HG03442 (cell line): Measurements from ENCODE around the gene GUCY1A2.
"Not testable (repeated sequence)": the region's sequence is repeated elsewhere in the genome, so short reads cannot be mapped to it uniquely, and the experiment has no call there.

Experiments used
- ATAC-seq: cut with Tn5 transposase; IDR thresholded peaks from one replicate; pipeline ENCODE4 v1.9.1; 2021; ENCODE audit warnings: mild to moderate bottlenecking, moderate library complexity; ENCODE audit not compliant: unreplicated experiment

GUCY1A2 gene

DNA sequence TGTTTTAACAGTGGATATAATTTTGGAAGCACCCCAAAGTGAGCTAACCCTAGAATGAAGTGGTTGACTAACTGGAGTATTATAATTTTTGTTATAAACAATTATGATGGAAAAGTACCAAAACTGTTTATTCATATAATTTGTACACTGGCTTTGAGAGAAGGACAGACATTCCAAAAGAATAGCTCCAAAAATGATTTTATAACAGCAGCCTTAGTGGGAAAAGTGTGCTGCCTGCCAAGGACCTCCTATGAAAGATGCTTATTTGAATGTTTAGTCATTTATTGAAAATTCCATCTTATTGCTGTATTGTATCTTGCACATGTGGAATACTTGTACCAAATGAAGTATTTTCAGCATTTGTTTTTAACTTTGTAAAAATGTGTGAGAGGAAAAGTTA is 169.8 kb downstream of the GUCY1A2 start:
- no peak for ATAC-seq

DNA sequence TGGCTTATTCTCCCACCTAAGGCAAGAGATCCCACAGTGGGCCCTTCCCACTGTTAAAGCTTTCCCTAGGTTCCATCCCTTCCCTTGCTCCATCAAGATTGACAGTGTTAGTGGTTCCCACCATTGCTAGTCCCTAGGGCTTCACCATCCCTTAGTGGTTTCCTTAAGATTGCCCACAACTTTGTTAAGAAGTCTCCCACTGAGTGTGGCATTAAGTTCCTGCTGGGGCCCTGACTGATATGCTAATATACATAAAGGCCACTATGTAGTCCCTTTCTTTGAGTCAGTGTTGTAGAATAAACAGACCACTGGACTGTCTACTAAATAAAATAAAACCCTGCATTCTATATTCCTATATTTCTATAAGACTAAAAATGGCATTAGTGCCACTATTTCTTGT is 176.1 kb downstream of the GUCY1A2 start:
- ATAC-seq = no peak

GRCh38 chr11:106840947-106841346 is 177.3 kb downstream of the GUCY1A2 start:
- no peak for ATAC-seq

DNA sequence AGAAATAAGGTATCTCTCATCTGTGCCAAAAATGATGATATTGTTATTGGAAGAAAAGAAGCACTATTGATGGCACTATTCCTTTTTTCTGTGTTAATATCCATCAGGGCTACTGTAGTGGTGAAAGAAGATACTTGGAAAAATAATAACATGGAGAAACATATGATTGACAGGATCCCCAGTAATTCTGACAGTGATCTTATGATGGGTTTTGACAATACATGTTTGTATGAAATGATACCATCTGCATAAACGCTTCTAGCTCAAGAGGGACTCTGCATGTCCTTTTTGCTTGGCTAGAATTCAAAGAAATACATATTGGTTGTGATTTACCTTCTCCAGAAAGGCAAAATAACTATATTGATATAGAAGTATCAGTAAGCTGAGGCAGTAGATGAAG is 178.1 kb downstream of the GUCY1A2 start:
- ATAC-seq = no peak

- ATAC-seq = no peak
These were observed 183.7 kb downstream of the GUCY1A2 start for GRCh38 chr11:106834567-106834966.

DNA sequence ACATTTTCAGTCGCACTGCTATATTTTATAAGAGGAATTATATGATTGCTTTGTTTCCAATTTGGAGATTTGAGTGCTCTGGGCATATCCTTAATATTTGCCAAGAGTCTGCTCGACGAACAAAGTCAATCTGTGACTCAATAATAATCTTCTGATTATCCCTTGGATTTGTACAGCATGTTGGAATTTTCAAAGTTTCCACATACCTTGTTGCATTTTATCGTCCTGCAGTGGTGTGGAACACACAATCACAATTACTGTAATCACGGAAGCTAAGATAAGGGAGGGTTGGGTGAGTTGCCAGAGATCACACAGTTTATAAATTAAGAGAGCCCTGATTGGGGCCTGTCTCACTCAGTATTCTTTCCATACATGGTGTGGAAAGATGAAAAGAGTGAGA is 189.3 kb downstream of the GUCY1A2 start:
- no peak for ATAC-seq

- ATAC-seq = no peak
These were observed 189.7 kb downstream of the GUCY1A2 start for GRCh38 chr11:106828576-106828975.

DNA sequence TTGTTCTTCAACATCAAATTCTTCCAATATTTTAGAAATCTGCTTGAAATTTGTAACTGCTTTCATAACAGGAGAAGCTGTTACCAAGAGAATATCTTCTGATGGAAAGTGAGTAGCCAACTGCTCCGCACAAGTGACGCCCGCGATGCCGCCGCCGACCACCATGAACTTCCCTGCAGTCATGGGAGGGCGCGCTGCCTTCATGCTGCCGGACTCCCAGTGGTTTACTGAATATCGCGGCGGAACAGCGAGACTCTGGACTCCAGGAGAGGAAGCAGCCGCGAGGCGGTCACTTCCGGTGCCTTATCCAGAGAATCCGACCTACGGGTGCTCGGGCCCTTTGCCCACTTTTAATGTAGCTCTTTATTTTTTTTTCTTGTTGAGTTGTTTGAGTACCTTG is 190.6 kb downstream of the GUCY1A2 start:
- no peak for ATAC-seq

- ATAC-seq = not testable (repeated sequence)
These were observed 191.7 kb downstream of the GUCY1A2 start for GRCh38 chr11:106826558-106826957.

GRCh38 chr11:106821826-106822225 is 196.4 kb downstream of the GUCY1A2 start:
- ATAC-seq = no peak

GRCh38 chr11:106821291-106821690 is 197.0 kb downstream of the GUCY1A2 start:
- ATAC-seq = no peak

DNA sequence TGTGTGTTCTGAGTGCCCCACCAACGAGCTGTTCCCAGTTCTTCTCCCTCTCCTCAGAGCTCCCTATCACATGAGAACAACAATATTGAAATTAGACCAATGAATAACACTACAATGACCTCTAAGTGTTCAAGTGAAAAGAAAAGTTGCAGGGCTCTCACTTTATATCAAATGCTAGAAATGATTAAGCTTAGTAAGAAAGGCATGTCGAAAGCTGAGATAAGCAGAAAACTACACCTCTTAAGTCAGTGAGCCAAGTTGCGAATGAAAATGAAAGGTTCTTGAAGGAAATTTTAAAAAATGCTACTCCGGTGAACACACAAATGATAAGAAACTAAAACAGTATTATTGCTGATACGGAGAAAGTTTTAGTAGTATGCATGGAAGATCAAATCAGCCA is 199.8 kb downstream of the GUCY1A2 start:
- ATAC-seq = no peak

DNA sequence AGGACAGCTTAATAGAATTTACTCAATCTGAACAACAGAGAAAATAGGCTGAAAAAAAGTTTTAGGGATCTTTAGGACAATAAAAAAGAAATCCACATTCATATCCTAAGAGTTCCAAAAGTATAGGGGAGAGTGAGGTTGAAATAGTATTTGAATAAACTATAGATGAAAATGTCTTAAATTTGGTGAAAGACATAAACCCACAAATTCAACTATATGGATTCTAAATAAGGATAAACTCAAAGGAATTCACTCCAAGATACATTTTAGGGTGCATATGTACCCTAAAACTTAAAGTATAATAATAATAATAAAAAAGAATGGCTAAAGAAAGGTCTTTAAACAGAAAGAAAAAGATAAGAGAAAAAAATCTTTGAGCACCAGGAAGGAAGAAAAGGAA is 203.1 kb downstream of the GUCY1A2 start:
- ATAC-seq = no peak

DNA sequence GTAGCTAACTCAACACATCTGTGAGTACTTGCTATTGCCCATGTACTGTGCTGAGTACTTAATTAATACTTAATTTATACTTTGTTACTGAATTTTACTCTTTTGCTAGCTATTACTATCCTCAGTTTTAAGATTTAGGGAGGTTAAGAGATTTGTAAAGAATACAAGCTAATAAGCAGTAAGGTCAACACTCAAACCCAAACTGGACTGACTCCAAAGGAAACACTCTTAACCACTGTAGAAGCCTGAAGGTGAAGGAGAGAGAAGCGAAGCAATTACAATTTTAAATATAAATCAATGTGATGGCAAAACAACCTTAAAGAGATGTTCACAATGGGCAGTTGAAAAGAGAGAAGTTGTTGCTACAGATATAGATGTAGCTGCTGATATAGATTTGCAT is 204.5 kb downstream of the GUCY1A2 start:
- ATAC-seq = no peak

GRCh38 chr11:106794058-106794457 is 224.2 kb downstream of the GUCY1A2 start:
- no peak for ATAC-seq

DNA sequence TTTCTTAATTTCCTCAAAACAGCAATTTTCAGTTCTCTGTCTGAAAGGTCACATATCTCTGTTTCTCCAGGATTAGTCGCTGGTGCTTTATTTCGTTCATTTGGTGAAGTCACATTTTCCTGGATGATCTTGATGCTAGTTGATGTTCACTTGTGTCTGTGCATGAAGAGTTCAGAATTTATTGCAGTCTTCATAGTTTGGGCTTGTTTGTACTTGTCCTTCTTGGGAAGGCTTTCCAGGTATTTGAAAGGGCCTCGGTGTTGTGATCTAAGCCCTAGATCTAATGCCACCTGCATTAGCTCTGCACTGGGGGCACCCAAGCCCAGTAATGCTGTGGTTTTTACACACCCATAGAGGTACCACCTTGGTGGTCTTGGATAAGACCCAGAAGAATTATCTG is 228.9 kb downstream of the GUCY1A2 start:
- ATAC-seq = no peak

GRCh38 chr11:106787454-106787853 is 230.8 kb downstream of the GUCY1A2 start:
- no peak for ATAC-seq

GRCh38 chr11:106785913-106786650 is 232.2 kb downstream of the GUCY1A2 start:
- no peak for ATAC-seq

GRCh38 chr11:106777302-106777701 is 241.0 kb downstream of the GUCY1A2 start:
- not testable (repeated sequence) for ATAC-seq

DNA sequence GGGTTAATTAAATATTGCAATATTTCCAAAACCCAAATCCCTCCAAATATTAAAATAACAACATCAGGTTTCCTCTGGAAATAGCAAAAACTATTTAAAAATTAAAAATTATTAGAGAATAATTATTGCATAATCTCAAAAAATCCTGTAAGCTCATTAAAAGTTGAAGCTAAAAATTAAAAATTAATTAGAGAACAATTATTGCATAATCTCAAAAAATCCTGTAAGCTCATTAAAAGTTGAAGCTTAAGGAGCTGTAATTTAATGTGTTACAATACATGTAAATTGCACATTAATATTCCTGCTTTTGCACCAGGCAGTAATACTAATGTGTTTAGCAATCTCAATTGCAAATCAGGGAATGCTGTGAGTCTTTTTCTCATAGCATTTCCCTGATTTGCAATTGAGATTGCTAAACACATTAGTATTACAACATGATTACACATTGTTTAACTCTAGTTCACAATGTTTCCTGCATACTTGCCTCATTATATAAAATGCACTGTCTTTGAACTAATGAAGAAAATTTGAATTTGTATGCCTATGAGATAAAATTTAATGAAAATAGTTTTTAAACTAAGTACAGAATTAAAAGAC is 247.7 kb downstream of the GUCY1A2 start:
- ATAC-seq = no peak

- no peak for ATAC-seq
These were observed 252.6 kb downstream of the GUCY1A2 start for GRCh38 chr11:106765469-106766258.

- no peak for ATAC-seq
These were observed 254.8 kb downstream of the GUCY1A2 start for GRCh38 chr11:106763501-106763900.
